Stimulated activated memory B cell treated with anti-CD40 and anti-IgM and Interleukin-4, amounts not matched to agents 10 μg/mL and 1 μg/mL and 100 μg/mL, for 72 hours (primary cell): ENCODE measurements around the gene KRT14.
A peak's percentile ranks its signal among the peaks of the same experiment; 100 is the strongest.
"Not testable (repeated sequence)": the region's sequence is repeated elsewhere in the genome, so short reads cannot be mapped to it uniquely, and the experiment has no call there.

ENCODE experiments used
- ATAC-seq: fragments of 150-1000 bp; cut with Tn5 transposase; 2 replicates; pipeline ENCODE4 v1.10.0; 2021
- H3K27ac Mint-ChIP-seq: one replicate; pipeline ENCODE4 v1.8.0; 2022; ENCODE audit warnings: mild to moderate bottlenecking, mixed read lengths
- H3K27me3 Mint-ChIP-seq: one replicate; pipeline ENCODE4 v1.8.0; 2022; ENCODE audit warnings: mixed read lengths
- H3K36me3 Mint-ChIP-seq: one replicate; pipeline ENCODE4 v1.8.0; 2022; ENCODE audit warnings: mixed read lengths
- H3K4me1 Mint-ChIP-seq: one replicate; pipeline ENCODE4 v1.8.0; 2022; ENCODE audit warnings: mixed read lengths
- H3K4me3 Mint-ChIP-seq: one replicate; pipeline ENCODE4 v1.8.0; 2022; ENCODE audit warnings: mild to moderate bottlenecking, moderate library complexity, mixed read lengths
- H3K9me3 Mint-ChIP-seq: one replicate; pipeline ENCODE4 v1.8.0; 2022; ENCODE audit warnings: mixed read lengths

KRT14 gene

GRCh38 chr17:41552455-41552854 is 34.2 kb downstream of the KRT14 start:
- Mint-ChIP-seq H3K27me3 (peaks cover 78% of the 10 kb centered on the region), H3K4me3 (no peak overlapping the region), H3K36me3 (no peaks in the 10 kb centered on the region)

GRCh38 chr17:41551365-41551764 is 35.3 kb downstream of the KRT14 start:
- H3K27me3 Mint-ChIP-seq = peaks cover 79% of the 10 kb centered on the region
- peaks cover 4% of the 10 kb centered on the region for H3K9me3 Mint-ChIP-seq
- H3K4me1 Mint-ChIP-seq = peaks cover 20% of the 10 kb centered on the region
- H3K36me3 Mint-ChIP-seq = no peaks in the 10 kb centered on the region
- no peak for ATAC-seq
- no peak overlapping the region for H3K4me3 Mint-ChIP-seq
- H3K27ac Mint-ChIP-seq = no peak overlapping the region

More at GRCh38 chr17:41552455-41552854, 34.2 kb downstream of the KRT14 start:
- ATAC-seq = no peak
- Mint-ChIP-seq H3K27ac (no peak overlapping the region), H3K9me3 (no peaks in the 10 kb centered on the region), H3K4me1 (peaks cover 20% of the 10 kb centered on the region)

- Mint-ChIP-seq H3K27me3 (peaks cover 79% of the 10 kb centered on the region), H3K9me3 (peaks cover 4% of the 10 kb centered on the region), H3K4me1 (peaks cover 20% of the 10 kb centered on the region), H3K27ac (no peak overlapping the region), H3K36me3 (no peaks in the 10 kb centered on the region), H3K4me3 (no peak overlapping the region)
- no peak for ATAC-seq
Observed at GRCh38 chr17:41549596-41550039, 37.1 kb downstream of the KRT14 start.

GRCh38 chr17:41548844-41549595 is 37.7 kb downstream of the KRT14 start:
- H3K4me3 Mint-ChIP-seq = peak overlapping the region; percentile 32
- ATAC-seq = peak; percentile 83
- H3K27ac Mint-ChIP-seq = no peak overlapping the region
- peaks cover 73% of the 10 kb centered on the region for H3K27me3 Mint-ChIP-seq
- no peaks in the 10 kb centered on the region for H3K36me3 Mint-ChIP-seq
- H3K9me3 Mint-ChIP-seq = peaks cover 4% of the 10 kb centered on the region
- peaks cover 20% of the 10 kb centered on the region for H3K4me1 Mint-ChIP-seq

- peaks cover 20% of the 10 kb centered on the region for H3K4me1 Mint-ChIP-seq
- H3K9me3 Mint-ChIP-seq = peaks cover 4% of the 10 kb centered on the region
- ATAC-seq = peak; percentile 65
- no peak overlapping the region for H3K4me3 Mint-ChIP-seq
- H3K36me3 Mint-ChIP-seq = no peaks in the 10 kb centered on the region
- no peak overlapping the region for H3K27ac Mint-ChIP-seq
- peaks cover 64% of the 10 kb centered on the region for H3K27me3 Mint-ChIP-seq
Observed at GRCh38 chr17:41547921-41548843, 38.5 kb downstream of the KRT14 start.

- no peak overlapping the region for H3K4me3 Mint-ChIP-seq
- H3K27ac Mint-ChIP-seq = no peak overlapping the region
- H3K9me3 Mint-ChIP-seq = peaks cover 4% of the 10 kb centered on the region
- no peak for ATAC-seq
- peaks cover 57% of the 10 kb centered on the region for H3K27me3 Mint-ChIP-seq
- H3K4me1 Mint-ChIP-seq = peaks cover 20% of the 10 kb centered on the region
- no peaks in the 10 kb centered on the region for H3K36me3 Mint-ChIP-seq
Observed at GRCh38 chr17:41547378-41547841, 39.3 kb downstream of the KRT14 start.

GRCh38 chr17:41546819-41547218 is 39.9 kb downstream of the KRT14 start:
- Mint-ChIP-seq H3K4me1 (peaks cover 20% of the 10 kb centered on the region), H3K36me3 (no peaks in the 10 kb centered on the region), H3K27ac (no peak overlapping the region), H3K9me3 (peaks cover 4% of the 10 kb centered on the region), H3K4me3 (no peak overlapping the region), H3K27me3 (peaks cover 51% of the 10 kb centered on the region)
- ATAC-seq = no peak

- Mint-ChIP-seq H3K4me3 (no peak overlapping the region), H3K9me3 (peaks cover 4% of the 10 kb centered on the region), H3K36me3 (no peaks in the 10 kb centered on the region), H3K4me1 (peaks cover 20% of the 10 kb centered on the region), H3K27me3 (peaks cover 45% of the 10 kb centered on the region), H3K27ac (no peak overlapping the region)
- ATAC-seq = no peak
Observed at GRCh38 chr17:41545829-41546410, 40.8 kb downstream of the KRT14 start.

- Mint-ChIP-seq H3K27ac (no peak overlapping the region), H3K9me3 (peaks cover 4% of the 10 kb centered on the region)
Observed at GRCh38 chr17:41544935-41545334, 41.8 kb downstream of the KRT14 start.

GRCh38 chr17:41544491-41544892 is 42.2 kb downstream of the KRT14 start:
- no peak for ATAC-seq
- no peak overlapping the region for H3K4me3 Mint-ChIP-seq
- peaks cover 4% of the 10 kb centered on the region for H3K9me3 Mint-ChIP-seq
- no peak overlapping the region for H3K27ac Mint-ChIP-seq
- peaks cover 20% of the 10 kb centered on the region for H3K4me1 Mint-ChIP-seq
- peaks cover 42% of the 10 kb centered on the region for H3K27me3 Mint-ChIP-seq
- no peaks in the 10 kb centered on the region for H3K36me3 Mint-ChIP-seq

More at GRCh38 chr17:41544935-41545334, 41.8 kb downstream of the KRT14 start:
- peaks cover 20% of the 10 kb centered on the region for H3K4me1 Mint-ChIP-seq
- H3K36me3 Mint-ChIP-seq = no peaks in the 10 kb centered on the region
- ATAC-seq = no peak
- peaks cover 45% of the 10 kb centered on the region for H3K27me3 Mint-ChIP-seq
- H3K4me3 Mint-ChIP-seq = no peak overlapping the region

GRCh38 chr17:41542786-41543185 is 43.9 kb downstream of the KRT14 start:
- peaks cover 35% of the 10 kb centered on the region for H3K27me3 Mint-ChIP-seq
- not testable (repeated sequence) for H3K4me3 Mint-ChIP-seq, H3K27ac Mint-ChIP-seq, ATAC-seq, H3K9me3 Mint-ChIP-seq, H3K36me3 Mint-ChIP-seq, H3K4me1 Mint-ChIP-seq

GRCh38 chr17:41542357-41542756 is 44.3 kb downstream of the KRT14 start:
- Mint-ChIP-seq H3K9me3 (peaks cover 4% of the 10 kb centered on the region), H3K27me3 (peaks cover 35% of the 10 kb centered on the region), H3K4me3 (no peak overlapping the region), H3K27ac (no peak overlapping the region), H3K4me1 (no peaks in the 10 kb centered on the region), H3K36me3 (no peaks in the 10 kb centered on the region)
- no peak for ATAC-seq

- no peaks in the 10 kb centered on the region for H3K36me3 Mint-ChIP-seq
- H3K4me3 Mint-ChIP-seq = no peak overlapping the region
- no peak for ATAC-seq
- no peak overlapping the region for H3K27ac Mint-ChIP-seq
- H3K4me1 Mint-ChIP-seq = no peaks in the 10 kb centered on the region
- H3K27me3 Mint-ChIP-seq = peaks cover 31% of the 10 kb centered on the region
- H3K9me3 Mint-ChIP-seq = no peaks in the 10 kb centered on the region
Observed at GRCh38 chr17:41540921-41541625, 45.6 kb downstream of the KRT14 start.

GRCh38 chr17:41539979-41540701 is 46.6 kb downstream of the KRT14 start:
- Mint-ChIP-seq H3K36me3 (no peaks in the 10 kb centered on the region), H3K4me1 (no peaks in the 10 kb centered on the region), H3K4me3 (no peak overlapping the region), H3K27ac (no peak overlapping the region), H3K27me3 (peaks cover 31% of the 10 kb centered on the region), H3K9me3 (no peaks in the 10 kb centered on the region)
- no peak for ATAC-seq
